NCI-H1417 (cell line): ENCODE data around the gene FER.
"Not testable (repeated sequence)": the region's sequence is repeated elsewhere in the genome, so short reads cannot be mapped to it uniquely, and the experiment has no call there.

Experiments
- DNase-seq, 3 experiments: peaks; one replicate each; lab custom pipeline; 2025; lab: John Stamatoyannopoulos, UW

The FER gene

GRCh38 chr5:108747111-108747773 is 455 bp upstream of the FER start:
- DNase-seq: no peak

- DNase-seq: peak; percentile 93 to 96 (median 95)
These were observed 867 bp downstream of the FER start for GRCh38 chr5:108748401-108749127.

- peak in 2 of 3 experiments; percentile 36 to 49 for DNase-seq
These were observed 1.6 kb downstream of the FER start for GRCh38 chr5:108749128-108749861.

GRCh38 chr5:108753331-108753730 is 5.6 kb downstream of the FER start:
- DNase-seq: no peak

GRCh38 chr5:108753877-108754276 is 6.2 kb downstream of the FER start:
- DNase-seq: no peak

GRCh38 chr5:108760512-108760911 is 12.8 kb downstream of the FER start:
- DNase-seq: no peak

- no peak for DNase-seq
These were observed 15.0 kb downstream of the FER start for GRCh38 chr5:108762660-108763059.

GRCh38 chr5:108763222-108763916 is 15.7 kb downstream of the FER start:
- no peak for DNase-seq

GRCh38 chr5:108765647-108766046 is 17.9 kb downstream of the FER start:
- no peak for DNase-seq

GRCh38 chr5:108766916-108767315 is 19.2 kb downstream of the FER start:
- not testable (repeated sequence) for DNase-seq

- no peak for DNase-seq
These were observed 21.7 kb downstream of the FER start for GRCh38 chr5:108769352-108769751.

- no peak for DNase-seq
These were observed 24.9 kb downstream of the FER start for GRCh38 chr5:108772626-108773025.

- DNase-seq: no peak
These were observed 25.6 kb downstream of the FER start for GRCh38 chr5:108773330-108773729.

GRCh38 chr5:108774079-108774478 is 26.4 kb downstream of the FER start:
- not testable (repeated sequence) for DNase-seq

GRCh38 chr5:108777582-108777981 is 29.9 kb downstream of the FER start:
- not testable (repeated sequence) for DNase-seq

- DNase-seq: not testable (repeated sequence)
These were observed 36.9 kb downstream of the FER start for GRCh38 chr5:108784577-108784976.

- DNase-seq: no peak
These were observed 39.2 kb downstream of the FER start for GRCh38 chr5:108786806-108787483.

GRCh38 chr5:108788142-108788541 is 40.4 kb downstream of the FER start:
- DNase-seq: no peak

GRCh38 chr5:108793207-108793606 is 45.5 kb downstream of the FER start:
- no peak for DNase-seq

- DNase-seq: not testable (repeated sequence)
These were observed 46.7 kb downstream of the FER start for GRCh38 chr5:108794349-108794748.

- DNase-seq: no peak
These were observed 49.7 kb downstream of the FER start for GRCh38 chr5:108797396-108797795.

GRCh38 chr5:108797986-108798385 is 50.3 kb downstream of the FER start:
- no peak for DNase-seq
